ENCODE data around the gene BCR.

DNA sequence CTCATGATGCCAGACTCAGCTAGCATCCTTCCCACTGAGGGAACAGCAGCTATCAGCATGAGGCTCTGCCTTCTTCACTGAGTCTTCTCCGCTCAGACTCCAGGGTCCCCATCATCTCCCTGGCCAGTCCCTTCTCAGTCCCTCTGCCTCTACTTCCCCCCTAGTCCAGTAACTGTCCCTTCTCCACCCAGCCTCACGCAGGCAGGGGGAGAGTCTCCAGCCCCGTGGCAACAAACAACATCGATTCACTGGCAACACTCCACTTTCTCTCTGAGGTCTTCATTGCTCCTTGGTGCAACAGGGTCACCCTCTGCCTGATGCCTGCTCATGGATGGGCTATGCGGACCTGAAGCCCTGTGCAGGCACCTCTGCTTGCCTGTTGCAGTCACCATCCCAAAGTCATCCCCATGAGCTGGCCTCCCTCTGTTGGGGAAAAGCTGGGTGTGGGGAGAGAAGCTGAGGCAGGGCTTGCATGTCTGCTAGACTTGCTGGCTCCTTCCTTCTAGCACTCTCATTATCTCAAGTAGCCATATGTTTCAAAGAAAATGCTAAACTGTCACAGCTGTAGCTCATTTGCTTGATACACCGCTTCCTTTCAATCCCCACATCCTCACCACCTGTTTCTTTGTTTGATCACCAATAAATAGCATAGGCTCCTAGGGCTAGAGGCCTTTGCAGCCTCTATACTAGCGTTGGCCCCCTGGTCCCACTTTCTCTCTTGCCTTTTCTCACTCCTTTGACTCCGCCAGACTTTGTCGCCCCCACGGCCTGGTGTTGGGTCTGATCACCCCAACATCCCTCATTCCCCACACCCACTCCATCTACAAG lies 4.3 kb upstream of the BCR start:
- no peak for TF ChIP-seq CTCF (IDR thresholded peaks at IDR 0.05; ENCODE audit: insufficient read depth, low read length)
- TF ChIP-seq POLR2AphosphoS5 (IDR thresholded peaks at IDR 0.05; ENCODE audit: low read depth), result no peak
- TF ChIP-seq GABPA (IDR thresholded peaks at IDR 0.05; ENCODE audit: low read depth), result no peak
- TF ChIP-seq, protein P1, sequence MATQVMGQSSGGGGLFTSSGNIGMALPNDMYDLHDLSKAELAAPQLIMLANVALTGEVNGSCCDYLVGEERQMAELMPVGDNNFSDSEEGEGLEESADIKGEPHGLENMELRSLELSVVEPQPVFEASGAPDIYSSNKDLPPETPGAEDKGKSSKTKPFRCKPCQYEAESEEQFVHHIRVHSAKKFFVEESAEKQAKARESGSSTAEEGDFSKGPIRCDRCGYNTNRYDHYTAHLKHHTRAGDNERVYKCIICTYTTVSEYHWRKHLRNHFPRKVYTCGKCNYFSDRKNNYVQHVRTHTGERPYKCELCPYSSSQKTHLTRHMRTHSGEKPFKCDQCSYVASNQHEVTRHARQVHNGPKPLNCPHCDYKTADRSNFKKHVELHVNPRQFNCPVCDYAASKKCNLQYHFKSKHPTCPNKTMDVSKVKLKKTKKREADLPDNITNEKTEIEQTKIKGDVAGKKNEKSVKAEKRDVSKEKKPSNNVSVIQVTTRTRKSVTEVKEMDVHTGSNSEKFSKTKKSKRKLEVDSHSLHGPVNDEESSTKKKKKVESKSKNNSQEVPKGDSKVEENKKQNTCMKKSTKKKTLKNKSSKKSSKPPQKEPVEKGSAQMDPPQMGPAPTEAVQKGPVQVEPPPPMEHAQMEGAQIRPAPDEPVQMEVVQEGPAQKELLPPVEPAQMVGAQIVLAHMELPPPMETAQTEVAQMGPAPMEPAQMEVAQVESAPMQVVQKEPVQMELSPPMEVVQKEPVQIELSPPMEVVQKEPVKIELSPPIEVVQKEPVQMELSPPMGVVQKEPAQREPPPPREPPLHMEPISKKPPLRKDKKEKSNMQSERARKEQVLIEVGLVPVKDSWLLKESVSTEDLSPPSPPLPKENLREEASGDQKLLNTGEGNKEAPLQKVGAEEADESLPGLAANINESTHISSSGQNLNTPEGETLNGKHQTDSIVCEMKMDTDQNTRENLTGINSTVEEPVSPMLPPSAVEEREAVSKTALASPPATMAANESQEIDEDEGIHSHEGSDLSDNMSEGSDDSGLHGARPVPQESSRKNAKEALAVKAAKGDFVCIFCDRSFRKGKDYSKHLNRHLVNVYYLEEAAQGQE (IDR thresholded peaks at IDR 0.05; ENCODE audit: insufficient replicate concordance, low read depth), result no peak
